ENCODE measurements around the gene ZNF214. TPM values are rescaled to one million over a fixed set of nuclear protein-coding genes. Genes with fewer than 3 reads are reported as not detected.
"Not testable (repeated sequence)": the region's sequence is repeated elsewhere in the genome, so short reads cannot be mapped to it uniquely, and the experiment has no call there.

The ZNF214 gene
- polyA plus RNA-seq, 4 donors: 10.3 to 12.9 (median 11.3) TPM

DNA sequence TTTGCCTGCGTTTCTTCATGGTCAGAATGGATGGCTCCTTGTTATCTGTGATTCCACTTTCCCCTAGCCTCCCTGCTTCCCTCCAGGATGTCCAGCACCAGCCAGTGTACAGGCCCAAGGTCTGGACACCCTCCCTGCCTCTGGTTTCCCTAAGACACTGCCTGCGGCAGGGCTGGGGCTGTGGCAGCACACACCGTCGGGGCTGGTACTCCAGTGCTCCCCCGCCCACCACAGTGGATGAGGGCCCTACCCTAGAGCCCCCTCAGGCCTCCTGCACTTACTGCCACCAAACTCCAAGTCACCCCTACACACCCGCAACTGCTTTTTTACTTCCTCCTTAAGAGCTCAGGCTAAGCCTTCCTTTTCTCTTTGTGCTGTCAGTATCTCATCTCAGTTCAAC lies 28.9 kb downstream of the ZNF214 start:
- no peak for DNase-seq (ENCODE audit: low read depth in 4 of 4, low spot score in 2 of 4)

DNA sequence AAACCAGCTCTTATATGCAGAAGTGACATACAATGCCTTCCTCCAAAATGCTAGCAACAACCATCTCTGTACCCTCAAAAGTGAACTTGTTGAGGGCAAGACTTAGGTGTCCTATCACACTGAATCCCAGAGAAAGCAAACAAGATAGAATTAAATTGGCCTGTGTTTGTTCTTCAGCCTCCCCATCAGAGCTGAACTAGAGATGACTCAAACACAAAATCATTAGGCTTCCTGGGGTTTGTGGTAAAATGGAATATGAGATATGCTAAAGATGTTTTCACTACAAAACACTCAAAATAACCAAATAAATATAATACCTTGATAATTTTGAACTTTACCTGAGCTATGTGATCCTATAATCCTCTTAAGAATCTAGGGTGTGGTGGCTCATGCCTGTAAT lies 31.6 kb downstream of the ZNF214 start:
- DNase-seq (ENCODE audit: low read depth in 4 of 4, low spot score in 2 of 4): no peak

DNA sequence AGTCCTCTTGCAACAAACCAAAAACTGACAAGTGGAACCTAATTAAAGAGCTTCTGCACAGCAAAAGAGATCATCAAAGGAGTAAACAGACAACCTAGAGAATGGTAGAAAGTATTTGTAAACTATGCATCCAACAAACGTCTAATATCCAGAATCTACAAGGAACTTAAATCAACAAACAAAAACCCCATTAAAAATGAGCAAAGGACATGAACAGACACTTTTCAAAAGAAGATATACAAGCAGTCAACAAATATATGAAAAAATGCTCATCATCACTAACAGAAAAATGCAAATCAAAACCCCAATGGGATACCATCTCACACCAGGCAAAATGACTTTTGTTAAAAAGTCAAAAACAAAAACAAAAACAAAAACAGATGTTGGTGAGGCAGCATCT lies 33.7 kb downstream of the ZNF214 start:
- DNase-seq (ENCODE audit: low read depth in 4 of 4, low spot score in 2 of 4): no peak

DNA sequence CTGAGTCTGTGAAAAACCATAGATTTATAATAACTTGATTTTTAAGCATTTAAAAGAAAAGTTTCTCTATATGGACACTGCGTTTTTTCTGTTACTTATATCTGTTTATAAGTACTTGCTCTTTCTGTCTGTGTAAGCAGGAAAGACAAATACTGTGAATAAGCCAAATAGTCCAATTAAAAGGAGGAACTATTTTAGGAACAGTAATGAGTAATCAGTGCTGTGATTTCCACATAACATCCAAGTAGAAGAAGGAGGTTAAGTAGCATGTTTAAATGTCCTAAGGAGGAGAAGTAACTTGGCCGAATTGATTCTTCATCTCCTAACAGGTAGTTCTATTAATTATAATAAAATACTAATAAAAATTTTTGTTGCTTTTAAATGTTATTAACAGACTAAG lies 40.8 kb downstream of the ZNF214 start:
- no peak for DNase-seq (ENCODE audit: low read depth in 4 of 4, low spot score in 2 of 4)

DNA sequence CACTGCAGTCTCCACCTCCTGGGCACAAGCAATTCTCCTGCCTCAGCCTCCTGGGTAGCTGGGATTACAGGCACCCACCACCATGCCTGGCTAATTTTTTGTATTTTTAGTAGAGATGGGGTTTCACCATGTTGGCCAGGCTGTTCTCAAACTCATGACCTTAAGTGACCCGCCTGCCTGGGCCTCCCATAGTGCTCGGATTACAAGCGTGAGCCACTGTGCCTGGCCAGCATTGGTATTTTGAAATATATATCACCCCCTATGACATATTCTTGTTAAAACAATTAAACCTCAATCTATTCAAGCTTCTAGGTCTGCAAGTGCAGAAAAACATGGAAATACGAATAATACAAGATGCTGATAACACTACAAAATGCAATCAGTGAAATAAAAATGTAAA lies 50.3 kb downstream of the ZNF214 start:
- DNase-seq (ENCODE audit: low read depth in 4 of 4, low spot score in 2 of 4): not testable (repeated sequence)

DNA sequence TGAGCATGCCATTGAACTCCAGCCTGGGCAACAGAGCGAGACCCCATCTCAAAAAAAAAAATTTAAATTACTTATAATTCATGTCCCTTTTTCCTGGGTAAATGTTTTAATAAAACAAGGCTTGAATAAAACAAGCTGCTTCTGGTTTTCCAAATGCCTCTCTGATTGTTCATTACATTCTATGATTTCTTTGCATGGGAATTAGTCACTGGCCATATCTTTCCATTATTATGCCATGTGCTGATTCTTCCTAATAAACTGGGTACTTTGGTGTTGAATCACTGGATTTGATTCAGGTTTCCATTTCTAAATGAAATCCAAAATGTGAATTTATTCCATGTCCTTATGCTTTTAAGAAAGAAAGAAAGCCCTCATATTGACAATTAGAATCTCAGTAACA lies 51.3 kb downstream of the ZNF214 start:
- DNase-seq (ENCODE audit: low read depth in 4 of 4, low spot score in 2 of 4): no peak

DNA sequence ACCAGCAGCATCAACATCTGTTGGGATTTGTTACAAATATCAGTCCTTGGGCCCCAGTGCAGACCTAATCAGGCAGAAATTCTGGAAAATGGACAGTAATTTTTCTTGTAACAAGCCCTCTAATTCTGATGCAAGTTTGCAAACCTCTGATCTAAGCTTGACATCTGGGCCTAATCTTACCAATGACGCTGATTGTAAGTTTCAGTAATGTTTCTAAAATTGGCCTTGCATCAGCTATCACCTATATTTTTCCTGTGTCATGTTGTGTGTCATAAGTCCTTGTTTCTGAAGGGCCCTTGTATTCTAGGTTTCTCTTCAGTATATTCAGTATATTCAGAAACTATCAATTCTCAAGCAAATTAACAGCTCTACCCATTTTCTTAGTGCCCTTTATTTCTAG lies 57.5 kb downstream of the ZNF214 start:
- no peak for DNase-seq (ENCODE audit: low read depth in 4 of 4, low spot score in 2 of 4)

DNA sequence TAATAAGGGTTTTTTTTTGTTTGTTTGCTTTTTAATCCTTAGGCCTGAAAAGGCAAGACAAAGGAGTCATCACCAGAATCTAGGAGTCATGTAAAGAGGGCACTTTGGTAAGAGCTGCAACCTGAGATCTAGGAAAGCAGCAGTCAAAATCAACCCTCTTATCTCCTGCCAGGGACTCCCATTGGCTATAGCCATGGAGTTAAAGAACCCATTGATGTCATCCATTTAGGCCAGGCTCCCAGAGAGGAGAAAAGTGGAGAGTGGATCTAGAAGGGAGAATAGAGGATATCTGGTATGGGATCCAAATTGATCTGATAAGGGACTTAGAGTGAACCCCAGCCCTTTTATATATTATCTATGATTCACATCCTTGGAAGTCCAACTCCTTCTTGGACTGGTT lies 58.0 kb downstream of the ZNF214 start:
- DNase-seq (ENCODE audit: low read depth in 4 of 4, low spot score in 2 of 4): no peak

DNA sequence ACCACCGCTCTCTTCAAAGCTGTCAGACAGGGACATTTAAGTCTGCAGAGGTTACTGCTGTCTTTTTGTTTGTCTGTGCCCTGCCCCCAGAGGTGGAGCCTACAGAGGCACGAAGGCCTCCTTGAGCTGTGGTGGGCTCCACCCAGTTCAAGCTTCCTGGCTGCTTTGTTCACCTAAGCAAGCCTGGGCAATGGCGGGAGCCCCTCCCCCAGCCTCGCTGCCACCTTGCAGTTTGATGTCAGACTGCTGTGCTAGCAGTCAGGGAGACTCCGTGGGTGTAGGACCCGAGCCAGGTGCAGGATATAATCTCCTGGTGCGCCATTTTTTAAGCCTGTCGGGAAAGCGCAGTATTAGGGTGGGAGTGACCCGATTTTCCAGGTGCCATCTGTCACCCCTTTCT lies 65.9 kb downstream of the ZNF214 start:
- DNase-seq (ENCODE audit: low read depth in 4 of 4, low spot score in 2 of 4): not testable (repeated sequence)

Other genes starting within 250 kb of the ZNF214 start
- under 1 TPM in 3 of 4 donors, not detected in 1; 0.04 to 0.13 (median 0.05) TPM for gene OR2AG2, start 248.4 kb downstream of the ZNF214 start, polyA plus RNA-seq (ENCODE audit: insufficient read length in 4 of 4)
- under 1 TPM in 3 of 4 donors, not detected in 1; 0.04 to 0.16 (median 0.05) TPM for gene OR2AG1, start 237.3 kb downstream of the ZNF214 start, polyA plus RNA-seq (ENCODE audit: insufficient read length in 4 of 4)
- gene OR6A2, start 220.7 kb downstream of the ZNF214 start, polyA plus RNA-seq (ENCODE audit: insufficient read length in 4 of 4): under 1 TPM in 2 of 4 donors, not detected in 2; 0.03 TPM
- not detected for gene OR10A5, start 174.7 kb downstream of the ZNF214 start, polyA plus RNA-seq (ENCODE audit: insufficient read length in 4 of 4)
- gene OR10A2, start 157.3 kb downstream of the ZNF214 start, polyA plus RNA-seq (ENCODE audit: insufficient read length in 4 of 4): under 1 TPM in 3 of 4 donors, not detected in 1; 0.03 to 0.09 (median 0.09) TPM
- gene OR10A4, start 143.7 kb downstream of the ZNF214 start, polyA plus RNA-seq (ENCODE audit: insufficient read length in 4 of 4): not detected
- gene OR2D2, start 127.8 kb downstream of the ZNF214 start, polyA plus RNA-seq (ENCODE audit: insufficient read length in 4 of 4): not detected
- not detected for gene OR2D3, start 99.3 kb downstream of the ZNF214 start, polyA plus RNA-seq (ENCODE audit: insufficient read length in 4 of 4)
- 1 to 10 TPM; 2.2 to 4.5 (median 3.6) TPM for gene ZNF215, start 93.9 kb downstream of the ZNF214 start, polyA plus RNA-seq (ENCODE audit: insufficient read length in 4 of 4)
- gene NLRP14, start 133 bp upstream of the ZNF214 start, polyA plus RNA-seq (ENCODE audit: insufficient read length in 4 of 4): 1 to 10 TPM in 2 of 4 donors, under 1 TPM in 2; 0.43 to 1.1 (median 0.94) TPM
- gene RBMXL2, start 68.7 kb upstream of the ZNF214 start, polyA plus RNA-seq (ENCODE audit: insufficient read length in 4 of 4): under 1 TPM; 0.10 to 0.22 (median 0.20) TPM
- gene SYT9, start 231.6 kb upstream of the ZNF214 start, polyA plus RNA-seq (ENCODE audit: insufficient read length in 4 of 4): 1 to 10 TPM; 4.2 to 5.1 (median 4.6) TPM